Measurements from ENCODE around the gene ZCCHC3.

The ZCCHC3 gene

DNA sequence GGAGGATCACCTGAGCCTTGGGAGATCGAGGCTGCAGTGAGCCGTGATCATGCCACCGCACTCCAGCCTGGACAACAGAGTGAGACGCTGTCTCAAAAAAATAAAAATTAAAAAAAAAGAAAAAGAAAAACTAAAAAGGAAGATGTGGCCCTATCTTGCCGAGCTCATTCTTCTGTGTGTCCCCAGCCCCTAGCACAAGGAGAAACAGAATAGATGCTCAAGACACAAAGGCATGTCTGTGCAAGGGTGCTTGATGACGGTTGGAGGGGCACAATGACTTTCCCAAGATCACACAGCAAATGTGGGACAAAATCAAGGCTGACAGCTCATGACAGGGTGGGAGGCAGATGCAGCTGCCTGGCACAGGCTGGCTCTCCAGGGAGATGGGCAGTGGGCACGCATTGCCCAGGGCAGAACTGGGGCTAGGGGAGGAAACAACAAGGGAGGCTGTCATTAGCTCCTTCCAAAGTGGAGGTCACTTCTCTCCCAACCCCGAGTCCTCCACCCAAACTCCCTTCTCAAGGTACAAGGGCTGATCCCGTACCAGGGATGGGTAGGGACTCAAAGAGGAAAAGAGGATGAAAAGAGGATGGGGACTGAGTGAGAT, 48.8 kb downstream of the ZCCHC3 start:
- Histone ChIP-seq H3K18ac (ENCODE audit: low read length) (no peak overlapping the region), H3K4ac (ENCODE audit: low read depth, low read length) (no peak overlapping the region), H3K27me3 (ENCODE audit: insufficient read depth, low read length) (no peaks in the 10 kb centered on the region), H3K4me1 (ENCODE audit: control insufficient read depth in 1 of 2, insufficient read depth in 2 of 2, low read length in 2 of 2) (peaks cover 0 to 6% of the 10 kb centered on the region in 2 experiments), H3K9me3 (ENCODE audit: insufficient read depth, low read depth, low read length) (no peaks in the 10 kb centered on the region), H2BK12ac (ENCODE audit: low read length) (no peak overlapping the region), H3K36me3 (ENCODE audit: control insufficient read depth in 1 of 2, insufficient read depth in 2 of 2, low read length in 2 of 2) (peaks cover 4 to 6% of the 10 kb centered on the region in 2 experiments), H3K79me1 (ENCODE audit: low read length) (peaks cover 11% of the 10 kb centered on the region), H3K27ac (ENCODE audit: low read depth, low read length) (no peak overlapping the region), H4K8ac (ENCODE audit: low read depth, low read length) (no peak overlapping the region), H2BK120ac (ENCODE audit: insufficient read depth, low read length, poor library complexity) (no peak overlapping the region), H3K4me3 (ENCODE audit: low read depth, low read length) (no peak overlapping the region), H4K12ac (ENCODE audit: low read depth, low read length) (no peak overlapping the region), H3K23ac (ENCODE audit: low read length) (no peak overlapping the region), H3K79me2 (ENCODE audit: control insufficient read depth, insufficient read depth, low read length, poor library complexity) (peaks cover 5% of the 10 kb centered on the region), H3K9ac (ENCODE audit: low read length) (no peak overlapping the region), H2AK5ac (ENCODE audit: low read length) (no peak overlapping the region), H3K14ac (ENCODE audit: low read length) (no peak overlapping the region), H2AFZ (ENCODE audit: insufficient read depth, low read length, poor library complexity) (peak overlapping the region; percentile 6), H2BK5ac (ENCODE audit: low read depth, low read length, poor library complexity) (no peak overlapping the region), H3K4me2 (ENCODE audit: low read length) (peak overlapping the region; percentile 81), H4K91ac (ENCODE audit: low read depth, low read length) (no peak overlapping the region)
- WGBS (ENCODE audit: extremely low coverage, insufficient coverage, insufficient read length) = no CpG with 5 or more reads among the region's 9 CpGs
- no peak for DNase-seq

DNA sequence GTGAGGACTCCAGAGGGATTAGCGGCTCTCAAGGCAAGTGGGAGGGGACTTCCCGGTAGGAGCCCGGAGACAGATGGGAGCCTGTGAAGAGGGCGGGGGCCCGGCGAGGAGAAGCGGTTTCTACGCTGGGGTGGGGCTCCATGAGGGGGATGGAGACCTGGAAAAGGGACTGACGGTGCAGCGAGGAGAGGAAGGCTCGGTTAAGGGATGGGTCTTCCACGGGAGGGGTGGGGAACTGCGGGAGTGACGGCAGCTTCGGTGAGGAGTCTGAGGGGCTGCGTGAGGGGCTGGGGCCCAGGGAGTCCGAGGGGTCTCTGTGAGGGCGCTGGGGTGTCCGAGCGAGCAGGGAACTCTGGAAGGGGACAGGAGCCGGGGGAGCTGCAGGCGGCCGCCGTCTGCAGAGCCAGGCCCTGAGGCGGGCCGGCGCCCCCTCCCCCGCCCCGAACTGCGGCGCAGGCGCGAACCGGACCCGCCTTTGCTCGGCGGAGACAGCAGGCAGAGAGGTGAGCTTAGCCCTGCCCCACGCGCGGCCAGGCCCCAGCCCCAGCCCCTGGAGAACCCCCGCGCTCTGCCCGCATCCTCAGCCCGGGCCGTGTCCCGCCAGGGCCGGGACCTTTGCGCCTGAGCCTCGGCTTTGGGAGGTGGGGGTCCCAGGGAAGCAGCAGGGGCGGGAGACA, 49.4 kb downstream of the ZCCHC3 start, which contains the start of gene NRSN2:
TSS of gene NRSN2 (plus strand) at position 472 of the 677 bp plus-strand sequence. CDS start 2,533 bp downstream, outside the sequence.
- Histone ChIP-seq H3K4me2 (ENCODE audit: low read length) (peak within 1 kb of the TSS; percentile 81), H3K23ac (ENCODE audit: low read length) (no peak within 1 kb of the TSS), H3K4ac (ENCODE audit: low read depth, low read length) (peak within 1 kb of the TSS; percentile 16), H3K27ac (ENCODE audit: low read depth, low read length) (peak within 1 kb of the TSS; percentile 72), H2BK5ac (ENCODE audit: low read depth, low read length, poor library complexity) (peak within 1 kb of the TSS; percentile 43), H3K9me3 (ENCODE audit: insufficient read depth, low read depth, low read length) (no peaks in the 10 kb centered on the region), H3K18ac (ENCODE audit: low read length) (peak within 1 kb of the TSS; percentile 51), H3K4me1 (ENCODE audit: control insufficient read depth in 1 of 2, insufficient read depth in 2 of 2, low read length in 2 of 2) (peaks cover 0 to 6% of the 10 kb centered on the region in 2 experiments), H3K36me3 (ENCODE audit: control insufficient read depth in 1 of 2, insufficient read depth in 2 of 2, low read length in 2 of 2) (peaks cover 4 to 6% of the 10 kb centered on the region in 2 experiments), H2AK5ac (ENCODE audit: low read length) (no peak within 1 kb of the TSS), H2BK12ac (ENCODE audit: low read length) (no peak within 1 kb of the TSS), H2AFZ (ENCODE audit: insufficient read depth, low read length, poor library complexity) (peak within 1 kb of the TSS; percentile 62), H3K9ac (ENCODE audit: low read length) (peak within 1 kb of the TSS; percentile 80), H4K12ac (ENCODE audit: low read depth, low read length) (peak within 1 kb of the TSS; percentile 67), H3K4me3 (ENCODE audit: low read depth, low read length) (peak within 1 kb of the TSS; percentile 74), H3K79me2 (ENCODE audit: control insufficient read depth, insufficient read depth, low read length, poor library complexity) (peaks cover 5% of the 10 kb centered on the region), H3K14ac (ENCODE audit: low read length) (peak within 1 kb of the TSS; percentile 63), H4K8ac (ENCODE audit: low read depth, low read length) (peak within 1 kb of the TSS; percentile 71), H3K27me3 (ENCODE audit: insufficient read depth, low read length) (no peaks in the 10 kb centered on the region), H2BK120ac (ENCODE audit: insufficient read depth, low read length, poor library complexity) (peak within 1 kb of the TSS; percentile 9), H3K79me1 (ENCODE audit: low read length) (peaks cover 11% of the 10 kb centered on the region), H4K91ac (ENCODE audit: low read depth, low read length) (peak within 1 kb of the TSS; percentile 67)
- WGBS (ENCODE audit: extremely low coverage, insufficient coverage, insufficient read length) = no CpG with 5 or more reads among the region's 50 CpGs
- peak in 1 of 2 donors; percentile 60 for DNase-seq

DNA sequence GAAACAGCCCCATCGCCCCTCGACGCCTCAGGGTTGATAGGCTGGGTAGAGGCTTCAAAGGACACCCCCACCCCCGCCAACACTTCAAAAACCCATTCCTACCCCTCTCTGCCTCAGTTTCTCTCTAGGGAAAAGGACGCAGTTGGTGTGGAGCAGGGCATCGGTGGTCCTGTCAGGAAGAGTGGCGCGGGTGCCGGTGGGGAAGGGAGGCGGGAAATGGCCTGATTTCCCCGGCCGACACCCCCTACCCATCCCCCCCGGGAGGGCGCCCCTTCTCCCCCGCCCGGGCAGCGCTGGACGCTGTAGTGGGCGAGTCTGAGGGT, 49.9 kb downstream of the ZCCHC3 start:
- Histone ChIP-seq H3K23ac (ENCODE audit: low read length) (no peak overlapping the region), H4K91ac (ENCODE audit: low read depth, low read length) (peak overlapping the region; percentile 62), H3K79me2 (ENCODE audit: control insufficient read depth, insufficient read depth, low read length, poor library complexity) (peaks cover 5% of the 10 kb centered on the region), H3K9ac (ENCODE audit: low read length) (peak overlapping the region; percentile 49), H3K36me3 (ENCODE audit: control insufficient read depth in 1 of 2, insufficient read depth in 2 of 2, low read length in 2 of 2) (peaks cover 4 to 6% of the 10 kb centered on the region in 2 experiments), H3K4me3 (ENCODE audit: low read depth, low read length) (peak overlapping the region; percentile 74), H2BK12ac (ENCODE audit: low read length) (no peak overlapping the region), H3K27me3 (ENCODE audit: insufficient read depth, low read length) (no peaks in the 10 kb centered on the region), H3K4me1 (ENCODE audit: control insufficient read depth in 1 of 2, insufficient read depth in 2 of 2, low read length in 2 of 2) (peaks cover 0 to 6% of the 10 kb centered on the region in 2 experiments), H3K14ac (ENCODE audit: low read length) (peak overlapping the region; percentile 54), H3K9me3 (ENCODE audit: insufficient read depth, low read depth, low read length) (no peaks in the 10 kb centered on the region), H2BK5ac (ENCODE audit: low read depth, low read length, poor library complexity) (peak overlapping the region; percentile 38), H2BK120ac (ENCODE audit: insufficient read depth, low read length, poor library complexity) (no peak overlapping the region), H3K4ac (ENCODE audit: low read depth, low read length) (peak overlapping the region; percentile 16), H3K27ac (ENCODE audit: low read depth, low read length) (peak overlapping the region; percentile 72), H3K79me1 (ENCODE audit: low read length) (peaks cover 11% of the 10 kb centered on the region), H3K4me2 (ENCODE audit: low read length) (peak overlapping the region; percentile 81), H4K12ac (ENCODE audit: low read depth, low read length) (peak overlapping the region; percentile 67), H2AK5ac (ENCODE audit: low read length) (no peak overlapping the region), H2AFZ (ENCODE audit: insufficient read depth, low read length, poor library complexity) (peak overlapping the region; percentile 62), H4K8ac (ENCODE audit: low read depth, low read length) (peak overlapping the region; percentile 71), H3K18ac (ENCODE audit: low read length) (peak overlapping the region; percentile 20)
- WGBS (ENCODE audit: extremely low coverage, insufficient coverage, insufficient read length) = no CpG with 5 or more reads among the region's 19 CpGs
- no peak for DNase-seq

DNA sequence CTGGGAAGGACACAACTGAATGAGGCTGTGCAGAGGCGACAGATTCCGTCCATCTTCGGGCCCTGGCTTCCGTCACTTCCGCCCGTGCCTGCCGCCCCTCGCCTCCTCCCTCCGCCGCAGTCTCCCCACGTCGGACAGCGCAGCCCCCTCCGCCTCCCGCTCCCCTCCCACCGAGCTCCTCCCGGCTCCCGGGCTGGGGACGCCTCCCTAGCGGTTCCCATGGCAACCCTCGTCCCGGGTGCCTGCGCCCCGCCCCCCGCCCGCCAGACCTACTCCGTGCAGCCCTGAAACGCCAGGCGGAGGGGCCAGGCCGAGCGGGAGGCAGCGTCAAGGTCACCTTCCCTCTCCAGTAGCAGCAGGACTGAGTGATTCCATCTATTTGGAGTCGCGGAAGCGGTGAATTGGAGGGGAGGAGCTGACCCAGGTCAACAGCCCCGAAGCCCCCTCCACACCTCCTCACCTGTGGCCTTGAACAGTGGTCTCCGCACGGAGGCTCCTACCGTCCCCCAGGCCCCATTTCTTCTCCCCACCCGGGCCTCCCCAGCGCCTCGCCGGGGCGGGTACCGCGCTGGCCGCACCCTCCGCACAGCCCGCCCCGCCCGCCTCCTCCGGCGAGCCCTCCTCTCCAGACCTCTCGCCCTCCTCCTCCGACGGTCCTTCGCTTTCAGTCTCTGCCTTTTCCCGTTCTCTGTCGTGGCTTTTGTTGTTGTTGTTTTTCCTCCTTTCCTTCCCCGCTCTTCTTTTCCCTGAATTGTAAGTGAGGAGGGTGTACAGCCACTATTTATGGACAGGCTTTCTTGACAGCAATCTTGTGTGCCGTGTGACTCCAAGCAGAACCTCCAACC, 50.5 kb downstream of the ZCCHC3 start:
- Histone ChIP-seq H2BK5ac (ENCODE audit: low read depth, low read length, poor library complexity) (peak overlapping the region; percentile 43), H3K9me3 (ENCODE audit: insufficient read depth, low read depth, low read length) (no peaks in the 10 kb centered on the region), H3K4me3 (ENCODE audit: low read depth, low read length) (peak overlapping the region; percentile 74), H3K79me1 (ENCODE audit: low read length) (peaks cover 11% of the 10 kb centered on the region), H3K23ac (ENCODE audit: low read length) (no peak overlapping the region), H2AFZ (ENCODE audit: insufficient read depth, low read length, poor library complexity) (peak overlapping the region; percentile 62), H3K18ac (ENCODE audit: low read length) (peak overlapping the region; percentile 51), H4K91ac (ENCODE audit: low read depth, low read length) (peak overlapping the region; percentile 67), H3K4me1 (ENCODE audit: control insufficient read depth in 1 of 2, insufficient read depth in 2 of 2, low read length in 2 of 2) (peaks cover 0 to 6% of the 10 kb centered on the region in 2 experiments), H2AK5ac (ENCODE audit: low read length) (no peak overlapping the region), H3K4me2 (ENCODE audit: low read length) (peak overlapping the region; percentile 81), H2BK12ac (ENCODE audit: low read length) (no peak overlapping the region), H3K27ac (ENCODE audit: low read depth, low read length) (peak overlapping the region; percentile 72), H3K9ac (ENCODE audit: low read length) (peak overlapping the region; percentile 49), H3K4ac (ENCODE audit: low read depth, low read length) (no peak overlapping the region), H3K36me3 (ENCODE audit: control insufficient read depth in 1 of 2, insufficient read depth in 2 of 2, low read length in 2 of 2) (peaks cover 4 to 6% of the 10 kb centered on the region in 2 experiments), H3K27me3 (ENCODE audit: insufficient read depth, low read length) (no peaks in the 10 kb centered on the region), H3K14ac (ENCODE audit: low read length) (peak overlapping the region; percentile 54), H2BK120ac (ENCODE audit: insufficient read depth, low read length, poor library complexity) (peak overlapping the region; percentile 9), H4K12ac (ENCODE audit: low read depth, low read length) (peak overlapping the region; percentile 7), H4K8ac (ENCODE audit: low read depth, low read length) (peak overlapping the region; percentile 71), H3K79me2 (ENCODE audit: control insufficient read depth, insufficient read depth, low read length, poor library complexity) (peaks cover 5% of the 10 kb centered on the region)
- WGBS (ENCODE audit: extremely low coverage, insufficient coverage, insufficient read length) = no CpG with 5 or more reads among the region's 61 CpGs
- peak; percentile 59 to 73 for DNase-seq

All from trophoblast cell (in vitro differentiated cells and primary cell).